Measurements from ENCODE around the gene SDK1.

SDK1 gene

DNA sequence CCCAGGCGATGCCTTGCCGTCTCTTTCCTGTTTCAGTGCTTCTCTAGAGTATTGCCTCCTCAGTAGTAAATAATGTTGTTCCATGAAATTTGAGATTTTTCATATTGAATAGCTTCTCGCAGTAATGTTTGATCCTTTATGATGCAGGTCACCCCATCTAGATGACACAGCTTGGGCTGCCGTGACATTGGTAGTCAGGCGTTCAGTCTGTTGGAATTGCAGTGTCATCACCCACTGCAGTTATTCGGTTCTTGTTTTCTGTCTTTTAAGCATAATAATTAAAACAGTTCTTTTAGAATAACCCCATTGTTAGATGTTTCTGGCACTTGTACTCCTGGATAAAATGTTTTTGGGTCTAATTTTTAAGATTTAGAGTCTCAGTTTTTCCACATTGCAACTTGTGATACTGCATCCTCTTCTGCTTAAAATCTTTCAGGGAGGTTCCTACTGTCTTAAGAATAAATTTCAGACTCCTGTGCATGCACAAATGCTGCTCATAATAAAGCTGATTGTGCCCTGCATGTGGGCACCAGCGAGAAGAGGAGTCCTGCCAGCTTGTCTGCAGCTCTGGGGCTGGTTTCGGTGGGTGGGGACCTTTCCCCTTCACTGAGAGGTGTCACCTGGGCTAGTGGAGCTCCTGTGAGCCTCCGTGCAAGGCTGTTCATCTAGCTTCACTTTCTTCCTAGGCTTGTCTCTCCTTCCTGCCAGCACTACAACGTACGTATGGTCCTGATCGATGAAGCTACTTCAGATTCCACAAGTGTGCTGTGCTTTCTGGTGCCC, 44.8 kb downstream of the SDK1 start:
- Histone ChIP-seq H4K8ac (ENCODE audit: low read depth, low read length) (no peak overlapping the region), H3K9me3 (ENCODE audit: insufficient read depth, low read depth, low read length) (no peaks in the 10 kb centered on the region), H2AK5ac (ENCODE audit: low read length) (no peak overlapping the region), H2AFZ (ENCODE audit: insufficient read depth, low read length, poor library complexity) (no peak overlapping the region), H3K14ac (ENCODE audit: low read length) (no peak overlapping the region), H4K91ac (ENCODE audit: low read depth, low read length) (no peak overlapping the region), H3K27ac (ENCODE audit: low read depth, low read length) (no peak overlapping the region), H3K18ac (ENCODE audit: low read length) (no peak overlapping the region), H3K4ac (ENCODE audit: low read depth, low read length) (no peak overlapping the region), H3K79me1 (ENCODE audit: low read length) (no peaks in the 10 kb centered on the region), H4K12ac (ENCODE audit: low read depth, low read length) (no peak overlapping the region), H3K36me3 (ENCODE audit: control insufficient read depth in 1 of 2, insufficient read depth in 2 of 2, low read length in 2 of 2) (no peaks in the 10 kb centered on the region), H3K27me3 (ENCODE audit: insufficient read depth, low read length) (no peaks in the 10 kb centered on the region), H2BK12ac (ENCODE audit: low read length) (no peak overlapping the region), H3K23ac (ENCODE audit: low read length) (no peak overlapping the region), H2BK120ac (ENCODE audit: insufficient read depth, low read length, poor library complexity) (no peak overlapping the region), H2BK5ac (ENCODE audit: low read depth, low read length, poor library complexity) (no peak overlapping the region), H3K9ac (ENCODE audit: low read length) (no peak overlapping the region), H3K4me1 (ENCODE audit: control insufficient read depth in 1 of 2, insufficient read depth in 2 of 2, low read length in 2 of 2) (no peaks in the 10 kb centered on the region), H3K79me2 (ENCODE audit: control insufficient read depth, insufficient read depth, low read length, poor library complexity) (no peaks in the 10 kb centered on the region), H3K4me2 (ENCODE audit: low read length) (no peak overlapping the region), H3K4me3 (ENCODE audit: low read depth, low read length) (no peak overlapping the region)
- WGBS (ENCODE audit: extremely low coverage, insufficient coverage, insufficient read length): no CpG with 5 or more reads among the region's 12 CpGs
- DNase-seq: no peak

DNA sequence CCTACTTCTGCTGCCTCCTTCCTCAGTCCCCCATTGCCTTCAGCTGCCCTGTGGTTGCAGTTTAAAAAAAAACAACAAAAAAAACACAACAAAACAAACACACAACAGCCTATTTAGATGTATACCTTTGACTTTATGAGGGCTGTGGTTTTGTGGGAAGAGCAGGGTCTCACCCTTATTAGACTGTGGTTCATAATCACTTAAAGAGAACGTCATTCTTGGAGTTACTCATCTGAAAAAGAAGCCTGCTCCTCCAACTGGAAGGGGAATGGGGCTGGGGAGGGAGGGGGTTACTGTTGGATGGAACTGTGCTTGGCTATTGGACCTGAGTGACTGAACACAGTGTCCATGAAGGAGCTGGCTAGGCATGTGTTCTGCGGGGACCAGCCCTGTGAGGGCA, 48.1 kb downstream of the SDK1 start:
- WGBS (ENCODE audit: extremely low coverage, insufficient coverage, insufficient read length): no CpG with 5 or more reads among the region's 2 CpGs
- no peaks in the 10 kb centered on the region for H3K27me3 ChIP-seq (ENCODE audit: insufficient read depth, low read length)
- no peak overlapping the region for H2BK12ac ChIP-seq (ENCODE audit: low read length)
- no peak overlapping the region for H3K4me3 ChIP-seq (ENCODE audit: low read depth, low read length)
- H3K4me2 ChIP-seq (ENCODE audit: low read length): no peak overlapping the region
- peak overlapping the region; percentile 3 for H3K4ac ChIP-seq (ENCODE audit: low read depth, low read length)
- H3K18ac ChIP-seq (ENCODE audit: low read length): no peak overlapping the region
- H3K79me2 ChIP-seq (ENCODE audit: control insufficient read depth, insufficient read depth, low read length, poor library complexity): no peaks in the 10 kb centered on the region
- no peaks in the 10 kb centered on the region for H3K9me3 ChIP-seq (ENCODE audit: insufficient read depth, low read depth, low read length)
- no peak overlapping the region for H2BK120ac ChIP-seq (ENCODE audit: insufficient read depth, low read length, poor library complexity)
- no peaks in the 10 kb centered on the region for H3K36me3 ChIP-seq (ENCODE audit: control insufficient read depth in 1 of 2, insufficient read depth in 2 of 2, low read length in 2 of 2)
- H3K14ac ChIP-seq (ENCODE audit: low read length): no peak overlapping the region
- H3K23ac ChIP-seq (ENCODE audit: low read length): no peak overlapping the region
- H2AK5ac ChIP-seq (ENCODE audit: low read length): no peak overlapping the region
- no peak overlapping the region for H2AFZ ChIP-seq (ENCODE audit: insufficient read depth, low read length, poor library complexity)
- H3K79me1 ChIP-seq (ENCODE audit: low read length): no peaks in the 10 kb centered on the region
- DNase-seq: no peak
- H3K4me1 ChIP-seq (ENCODE audit: control insufficient read depth in 1 of 2, insufficient read depth in 2 of 2, low read length in 2 of 2): no peaks in the 10 kb centered on the region
- H4K12ac ChIP-seq (ENCODE audit: low read depth, low read length): no peak overlapping the region
- H3K9ac ChIP-seq (ENCODE audit: low read length): no peak overlapping the region
- H2BK5ac ChIP-seq (ENCODE audit: low read depth, low read length, poor library complexity): no peak overlapping the region
- H4K8ac ChIP-seq (ENCODE audit: low read depth, low read length): no peak overlapping the region
- no peak overlapping the region for H4K91ac ChIP-seq (ENCODE audit: low read depth, low read length)
- H3K27ac ChIP-seq (ENCODE audit: low read depth, low read length): no peak overlapping the region

DNA sequence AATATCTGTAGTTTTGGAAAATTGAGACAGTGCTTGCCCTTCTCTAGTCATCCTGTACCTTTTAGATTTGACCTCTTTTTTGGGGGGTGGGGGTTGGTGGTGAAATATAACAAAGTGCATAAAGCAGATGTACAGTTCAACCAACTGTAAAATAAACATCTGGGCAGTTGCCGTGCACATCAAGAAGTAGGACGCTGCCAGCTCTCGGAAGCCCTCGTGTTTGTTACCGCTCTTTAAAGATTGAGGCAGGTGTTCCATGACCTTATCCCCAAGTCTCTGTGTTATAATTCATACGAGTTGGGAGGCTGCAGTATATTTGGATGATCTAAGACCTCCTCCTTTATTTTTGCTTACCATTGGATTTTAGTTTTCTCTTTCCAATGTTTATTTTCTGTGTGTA, 55.1 kb downstream of the SDK1 start:
- Histone ChIP-seq H2AK5ac (ENCODE audit: low read length) (no peak overlapping the region), H3K36me3 (ENCODE audit: control insufficient read depth in 1 of 2, insufficient read depth in 2 of 2, low read length in 2 of 2) (no peaks in the 10 kb centered on the region), H3K4ac (ENCODE audit: low read depth, low read length) (peak overlapping the region; percentile 55), H3K4me1 (ENCODE audit: control insufficient read depth in 1 of 2, insufficient read depth in 2 of 2, low read length in 2 of 2) (peaks cover 0 to 3% of the 10 kb centered on the region in 2 experiments), H4K12ac (ENCODE audit: low read depth, low read length) (no peak overlapping the region), H3K27me3 (ENCODE audit: insufficient read depth, low read length) (no peaks in the 10 kb centered on the region), H3K4me2 (ENCODE audit: low read length) (no peak overlapping the region), H3K79me2 (ENCODE audit: control insufficient read depth, insufficient read depth, low read length, poor library complexity) (peaks cover 7% of the 10 kb centered on the region), H3K18ac (ENCODE audit: low read length) (no peak overlapping the region), H2BK5ac (ENCODE audit: low read depth, low read length, poor library complexity) (no peak overlapping the region), H3K27ac (ENCODE audit: low read depth, low read length) (no peak overlapping the region), H3K9ac (ENCODE audit: low read length) (no peak overlapping the region), H4K8ac (ENCODE audit: low read depth, low read length) (no peak overlapping the region), H2BK120ac (ENCODE audit: insufficient read depth, low read length, poor library complexity) (no peak overlapping the region), H2BK12ac (ENCODE audit: low read length) (no peak overlapping the region), H2AFZ (ENCODE audit: insufficient read depth, low read length, poor library complexity) (no peak overlapping the region), H3K9me3 (ENCODE audit: insufficient read depth, low read depth, low read length) (no peaks in the 10 kb centered on the region), H3K4me3 (ENCODE audit: low read depth, low read length) (no peak overlapping the region), H3K79me1 (ENCODE audit: low read length) (no peaks in the 10 kb centered on the region), H3K23ac (ENCODE audit: low read length) (no peak overlapping the region), H3K14ac (ENCODE audit: low read length) (no peak overlapping the region), H4K91ac (ENCODE audit: low read depth, low read length) (no peak overlapping the region)
- no CpG with 5 or more reads among the region's 6 CpGs for WGBS (ENCODE audit: extremely low coverage, insufficient coverage, insufficient read length)
- no peak for DNase-seq

- WGBS (ENCODE audit: extremely low coverage, insufficient coverage, insufficient read length): no CpG with 5 or more reads among the region's 5 CpGs
- Histone ChIP-seq H3K79me2 (ENCODE audit: control insufficient read depth, insufficient read depth, low read length, poor library complexity) (peaks cover 7% of the 10 kb centered on the region), H2BK120ac (ENCODE audit: insufficient read depth, low read length, poor library complexity) (no peak overlapping the region), H4K12ac (ENCODE audit: low read depth, low read length) (no peak overlapping the region), H3K4ac (ENCODE audit: low read depth, low read length) (peak overlapping the region; percentile 52), H3K18ac (ENCODE audit: low read length) (no peak overlapping the region), H3K4me3 (ENCODE audit: low read depth, low read length) (no peak overlapping the region), H3K4me2 (ENCODE audit: low read length) (no peak overlapping the region), H3K9me3 (ENCODE audit: insufficient read depth, low read depth, low read length) (no peaks in the 10 kb centered on the region), H3K27me3 (ENCODE audit: insufficient read depth, low read length) (no peaks in the 10 kb centered on the region), H2BK5ac (ENCODE audit: low read depth, low read length, poor library complexity) (no peak overlapping the region), H3K9ac (ENCODE audit: low read length) (no peak overlapping the region), H4K91ac (ENCODE audit: low read depth, low read length) (no peak overlapping the region), H3K36me3 (ENCODE audit: control insufficient read depth in 1 of 2, insufficient read depth in 2 of 2, low read length in 2 of 2) (no peaks in the 10 kb centered on the region), H2AFZ (ENCODE audit: insufficient read depth, low read length, poor library complexity) (no peak overlapping the region), H4K8ac (ENCODE audit: low read depth, low read length) (no peak overlapping the region), H3K79me1 (ENCODE audit: low read length) (no peaks in the 10 kb centered on the region), H2BK12ac (ENCODE audit: low read length) (no peak overlapping the region), H3K27ac (ENCODE audit: low read depth, low read length) (no peak overlapping the region), H3K23ac (ENCODE audit: low read length) (no peak overlapping the region), H3K4me1 (ENCODE audit: control insufficient read depth in 1 of 2, insufficient read depth in 2 of 2, low read length in 2 of 2) (peaks cover 0 to 3% of the 10 kb centered on the region in 2 experiments), H2AK5ac (ENCODE audit: low read length) (no peak overlapping the region), H3K14ac (ENCODE audit: low read length) (no peak overlapping the region)
- no peak for DNase-seq
Observed at GRCh38 chr7:3358991-3359390, 57.9 kb downstream of the SDK1 start.

Measured in trophoblast cell (in vitro differentiated cells and primary cell).